Skeletal muscle satellite cell (primary cell): ENCODE data around the gene EPB41L3.
"Not testable (repeated sequence)": the region's sequence is repeated elsewhere in the genome, so short reads cannot be mapped to it uniquely, and the experiment has no call there.

ENCODE experiments used
- H3K27me3 ChIP-seq: 2 replicates; pipeline ENCODE4 v1.7.0; 2013; ENCODE audit warnings: low read length; ENCODE audit not compliant: control insufficient read depth, insufficient read depth
- H3K36me3 ChIP-seq: 2 replicates; pipeline ENCODE4 v1.7.0; 2013; ENCODE audit warnings: mild to moderate bottlenecking, control low read depth, low read length; ENCODE audit not compliant: insufficient read depth
- H3K4me1 ChIP-seq: 2 replicates; pipeline ENCODE4 v1.7.0; 2013; ENCODE audit warnings: low read length; ENCODE audit not compliant: control insufficient read depth, insufficient read depth
- H3K4me2 ChIP-seq: 2 replicates; pipeline ENCODE4 v1.7.0; 2013; ENCODE audit warnings: mild to moderate bottlenecking, low read length
- H3K4me3 ChIP-seq: 2 replicates; pipeline ENCODE4 v1.7.0; 2013; ENCODE audit warnings: low read length
- H3K9ac ChIP-seq: 2 replicates; pipeline ENCODE4 v1.7.0; 2013; ENCODE audit warnings: mild to moderate bottlenecking, low read depth, low read length, moderate library complexity
- H3K9me3 ChIP-seq: replicated peaks from 2 replicates; pipeline ENCODE4 v1.7.0; 2013; ENCODE audit warnings: mild to moderate bottlenecking, control low read depth, low read length

Gene EPB41L3

GRCh38 chr18:5490753-5491480 is 52.9 kb downstream of the EPB41L3 start:
- Histone ChIP-seq H3K36me3 (no peaks in the 10 kb centered on the region), H3K9me3 (peaks cover 12% of the 10 kb centered on the region), H3K4me3 (no peak overlapping the region), H3K27me3 (no peaks in the 10 kb centered on the region), H3K4me2 (no peak overlapping the region), H3K9ac (no peak overlapping the region), H3K4me1 (no peaks in the 10 kb centered on the region)

DNA sequence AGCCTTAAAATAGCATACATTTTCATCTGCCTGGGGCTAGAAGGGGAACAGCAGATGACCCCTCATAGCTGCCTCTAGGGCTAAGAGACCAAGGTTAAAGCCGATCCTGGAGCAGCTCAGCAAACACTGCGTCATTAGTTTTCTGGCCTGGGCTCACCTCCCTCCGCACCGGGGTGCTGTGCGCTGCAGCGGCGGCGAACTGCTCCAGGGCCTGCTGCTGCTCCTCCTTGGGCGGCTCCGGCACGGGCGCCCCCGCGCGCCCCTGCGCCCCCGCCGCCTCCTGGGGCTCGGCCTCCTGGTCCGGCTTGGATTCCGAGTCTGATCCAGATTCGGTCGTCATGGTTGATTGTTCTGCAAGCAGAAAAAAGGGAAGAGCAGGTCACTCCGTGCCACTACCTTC is 55.0 kb downstream of the EPB41L3 start:
- H3K36me3 ChIP-seq, result no peaks in the 10 kb centered on the region
- no peaks in the 10 kb centered on the region for H3K27me3 ChIP-seq
- H3K4me2 ChIP-seq, result no peak overlapping the region
- H3K4me1 ChIP-seq, result no peaks in the 10 kb centered on the region
- no peak overlapping the region for H3K9ac ChIP-seq
- H3K9me3 ChIP-seq, result peaks cover 8% of the 10 kb centered on the region
- no peak overlapping the region for H3K4me3 ChIP-seq

DNA sequence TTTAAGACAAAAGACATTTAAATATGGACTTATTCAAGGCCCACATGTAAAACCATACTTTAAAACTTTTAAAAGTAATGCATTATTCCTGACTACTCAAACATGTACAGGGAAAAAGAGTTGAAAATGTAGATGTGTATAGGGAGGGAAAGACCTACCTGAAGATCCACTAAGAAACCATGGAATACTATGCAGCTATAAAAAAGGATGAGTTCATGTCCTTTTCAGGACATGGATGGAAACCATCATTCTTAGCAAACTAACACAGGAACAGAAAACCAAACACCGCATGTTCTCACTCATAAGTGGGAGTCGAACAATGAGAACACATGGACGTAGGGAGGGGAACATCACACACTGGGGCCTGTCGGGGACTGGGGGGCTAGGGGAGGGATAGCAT is 55.8 kb downstream of the EPB41L3 start:
- H3K9ac ChIP-seq, H3K4me1 ChIP-seq, H3K4me3 ChIP-seq, H3K36me3 ChIP-seq, H3K27me3 ChIP-seq, H3K9me3 ChIP-seq, H3K4me2 ChIP-seq: not testable (repeated sequence)

GRCh38 chr18:5484526-5484925 is 59.3 kb downstream of the EPB41L3 start:
- Histone ChIP-seq H3K36me3 (no peaks in the 10 kb centered on the region), H3K4me2 (no peak overlapping the region), H3K9ac (no peak overlapping the region), H3K4me3 (no peak overlapping the region), H3K27me3 (no peaks in the 10 kb centered on the region), H3K9me3 (peaks cover 4% of the 10 kb centered on the region), H3K4me1 (no peaks in the 10 kb centered on the region)

DNA sequence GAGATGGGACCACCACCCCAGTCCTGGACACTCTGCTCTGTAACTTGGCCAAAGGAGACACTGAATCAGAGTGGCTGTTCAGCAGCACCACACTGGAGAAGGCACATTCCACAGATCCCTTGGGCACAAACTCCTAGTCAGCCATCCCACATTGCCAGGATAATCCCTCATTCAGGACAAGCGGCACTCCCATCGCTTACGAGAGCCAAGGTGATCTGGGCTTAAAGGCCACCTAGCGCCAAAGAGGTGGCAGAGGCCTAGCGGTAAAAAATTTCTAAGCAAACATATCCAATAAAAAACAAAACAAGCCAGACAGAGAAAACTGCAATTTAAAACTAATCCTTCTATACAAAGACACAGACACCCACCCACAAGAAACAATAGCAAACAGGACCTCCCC is 62.2 kb downstream of the EPB41L3 start:
- H3K4me3 ChIP-seq, result no peak overlapping the region
- peaks cover 4% of the 10 kb centered on the region for H3K9me3 ChIP-seq
- no peaks in the 10 kb centered on the region for H3K4me1 ChIP-seq
- H3K36me3 ChIP-seq, result no peaks in the 10 kb centered on the region
- no peak overlapping the region for H3K4me2 ChIP-seq
- no peak overlapping the region for H3K9ac ChIP-seq
- no peaks in the 10 kb centered on the region for H3K27me3 ChIP-seq

- Histone ChIP-seq H3K4me3 (no peak overlapping the region), H3K4me1 (no peaks in the 10 kb centered on the region), H3K27me3 (no peaks in the 10 kb centered on the region), H3K4me2 (no peak overlapping the region), H3K9ac (no peak overlapping the region), H3K9me3 (peaks cover 14% of the 10 kb centered on the region), H3K36me3 (no peaks in the 10 kb centered on the region)
Measured at GRCh38 chr18:5478261-5478660, 65.5 kb downstream of the EPB41L3 start.

DNA sequence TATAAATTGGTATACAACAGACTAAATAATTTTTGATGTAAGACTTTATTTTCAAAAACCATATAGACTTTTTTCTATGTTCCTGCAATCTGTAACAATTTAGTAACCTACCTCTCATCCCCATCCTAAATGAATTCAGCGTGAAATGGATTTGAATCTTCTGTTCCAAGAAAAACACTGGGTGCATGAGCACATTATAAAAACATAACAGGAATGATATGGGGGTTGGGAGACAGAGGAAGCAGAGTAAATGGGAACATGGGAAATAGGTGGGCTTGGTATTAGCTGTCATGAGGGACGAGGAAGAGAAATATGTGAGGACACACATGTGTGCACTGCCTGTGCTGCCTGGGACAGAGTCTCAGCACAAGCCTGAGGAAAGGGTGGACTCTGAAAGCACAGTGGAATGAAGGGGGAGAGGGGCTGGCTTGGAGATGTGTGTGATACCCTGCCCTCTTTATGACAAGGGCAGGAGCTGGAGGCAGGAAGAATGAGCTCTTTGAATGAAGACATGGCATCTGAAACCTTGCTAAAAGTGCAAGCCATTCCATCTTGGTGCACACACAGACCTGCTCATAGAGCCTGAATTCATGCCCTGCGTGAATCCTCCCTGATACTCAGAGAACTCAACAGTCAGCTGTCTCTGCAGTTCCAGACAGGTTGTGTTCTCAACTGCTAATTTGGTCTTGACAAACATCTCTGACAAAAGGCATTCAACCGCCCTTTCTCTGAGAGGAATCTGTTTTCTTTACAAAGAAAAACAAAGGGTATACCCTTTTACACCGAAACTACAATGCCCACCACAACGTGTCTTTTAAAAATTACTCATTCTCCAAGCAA is 66.6 kb downstream of the EPB41L3 start:
- Histone ChIP-seq H3K9ac (no peak overlapping the region), H3K4me1 (no peaks in the 10 kb centered on the region)

DNA sequence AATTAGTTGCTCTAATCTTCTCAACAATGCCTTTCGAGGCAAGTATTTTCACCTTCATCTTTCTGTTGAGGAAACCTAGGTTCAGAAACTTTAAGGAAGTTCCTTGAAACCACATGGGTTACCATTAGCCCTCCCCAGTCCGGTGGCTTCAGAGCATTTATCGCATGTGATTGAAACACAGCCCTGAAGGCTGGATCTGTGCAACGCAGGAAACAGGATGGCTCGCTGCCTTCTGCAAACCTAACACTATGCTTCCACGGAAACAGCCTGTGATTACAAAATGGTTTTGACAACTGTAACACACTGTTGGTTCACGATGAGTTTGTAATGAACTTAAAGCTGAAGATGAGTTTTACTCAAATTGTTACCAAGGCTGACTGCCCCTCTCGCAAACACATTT is 68.5 kb downstream of the EPB41L3 start:
- no peaks in the 10 kb centered on the region for H3K36me3 ChIP-seq
- no peak overlapping the region for H3K4me3 ChIP-seq
- no peaks in the 10 kb centered on the region for H3K4me1 ChIP-seq
- H3K9ac ChIP-seq, result no peak overlapping the region
- no peak overlapping the region for H3K4me2 ChIP-seq
- peaks cover 14% of the 10 kb centered on the region for H3K9me3 ChIP-seq
- no peaks in the 10 kb centered on the region for H3K27me3 ChIP-seq

More for the DNA sequence above, 66.6 kb downstream of the EPB41L3 start:
- H3K9me3 ChIP-seq, result peaks cover 14% of the 10 kb centered on the region
- H3K36me3 ChIP-seq, result no peaks in the 10 kb centered on the region
- no peak overlapping the region for H3K4me3 ChIP-seq
- no peaks in the 10 kb centered on the region for H3K27me3 ChIP-seq
- H3K4me2 ChIP-seq, result no peak overlapping the region

GRCh38 chr18:5469340-5469739 is 74.5 kb downstream of the EPB41L3 start:
- peaks cover 7% of the 10 kb centered on the region for H3K9me3 ChIP-seq
- H3K36me3 ChIP-seq, result no peaks in the 10 kb centered on the region
- H3K4me1 ChIP-seq, result no peaks in the 10 kb centered on the region
- no peaks in the 10 kb centered on the region for H3K27me3 ChIP-seq
- H3K4me2 ChIP-seq, result no peak overlapping the region
- no peak overlapping the region for H3K9ac ChIP-seq
- no peak overlapping the region for H3K4me3 ChIP-seq

DNA sequence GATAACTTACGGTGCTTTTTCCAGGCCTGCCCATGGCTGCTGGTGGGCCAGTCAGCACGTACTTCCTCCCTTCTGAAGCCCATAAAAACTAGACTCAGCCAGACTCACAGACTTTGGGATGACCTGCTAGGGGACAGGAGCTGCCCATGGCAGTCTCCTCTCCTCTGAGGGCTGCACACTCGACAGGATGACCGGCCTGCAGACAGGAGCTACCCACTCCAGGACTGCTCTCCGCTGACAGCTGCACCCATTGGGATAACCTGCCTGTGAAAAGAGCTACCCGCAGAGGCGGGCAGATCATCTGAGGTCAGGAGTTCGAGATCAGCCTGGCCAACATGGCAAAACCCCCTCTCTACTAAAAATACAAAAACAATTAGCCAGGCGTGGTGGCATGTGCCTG is 75.4 kb downstream of the EPB41L3 start:
- H3K4me2 ChIP-seq, result no peak overlapping the region
- H3K27me3 ChIP-seq, result no peaks in the 10 kb centered on the region
- H3K36me3 ChIP-seq, result no peaks in the 10 kb centered on the region
- peaks cover 9% of the 10 kb centered on the region for H3K9me3 ChIP-seq
- H3K9ac ChIP-seq, result no peak overlapping the region
- no peaks in the 10 kb centered on the region for H3K4me1 ChIP-seq
- no peak overlapping the region for H3K4me3 ChIP-seq

GRCh38 chr18:5467671-5468070 is 76.1 kb downstream of the EPB41L3 start:
- H3K4me3 ChIP-seq, result no peak overlapping the region
- H3K4me1 ChIP-seq, result no peaks in the 10 kb centered on the region
- no peaks in the 10 kb centered on the region for H3K27me3 ChIP-seq
- H3K9ac ChIP-seq, result no peak overlapping the region
- H3K4me2 ChIP-seq, result no peak overlapping the region
- H3K36me3 ChIP-seq, result no peaks in the 10 kb centered on the region
- H3K9me3 ChIP-seq, result peaks cover 9% of the 10 kb centered on the region

DNA sequence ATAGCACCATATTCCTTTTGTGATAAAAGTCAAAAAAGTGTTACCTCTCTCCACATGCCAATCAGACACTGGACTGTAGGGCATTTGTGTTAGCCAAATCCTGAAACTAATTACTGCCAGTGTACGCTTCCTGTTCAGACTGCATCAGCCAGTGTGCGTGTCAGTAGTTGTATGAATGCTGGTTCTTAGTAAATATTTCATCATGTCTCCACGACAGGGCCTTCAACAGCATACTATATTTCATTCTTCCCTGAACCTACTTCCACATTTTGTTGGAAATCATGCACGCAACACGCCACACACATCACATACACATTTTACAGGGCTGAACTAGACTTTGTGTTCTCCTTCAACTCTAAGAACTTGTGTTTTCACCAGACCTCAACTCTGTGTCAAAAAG is 77.5 kb downstream of the EPB41L3 start:
- Histone ChIP-seq H3K36me3 (no peaks in the 10 kb centered on the region), H3K4me2 (no peak overlapping the region), H3K27me3 (no peaks in the 10 kb centered on the region), H3K9me3 (peaks cover 9% of the 10 kb centered on the region), H3K9ac (no peak overlapping the region), H3K4me1 (no peaks in the 10 kb centered on the region), H3K4me3 (no peak overlapping the region)
